Loucy (cell line): ENCODE data around the gene POLD1.
"Not testable (repeated sequence)": the region's sequence is repeated elsewhere in the genome, so short reads cannot be mapped to it uniquely, and the experiment has no call there.

ENCODE experiments used
- H2AFZ ChIP-seq: fragments of 200-600 bp; sonication (generic); 2 replicates; pipeline ENCODE4 v1.6.0; 2016; ENCODE audit warnings: antibody characterized with exemption, mild to moderate bottlenecking, low read length, moderate library complexity
- H3F3A ChIP-seq: fragments of 200-600 bp; 2 replicates; pipeline ENCODE4 v1.6.0; 2016; ENCODE audit warnings: antibody characterized with exemption, low read depth, mild to moderate bottlenecking
- H3K27me3 ChIP-seq: fragments of 200-600 bp; sonication (generic); 2 replicates; pipeline ENCODE4 v1.6.1; 2014; ENCODE audit warnings: low read length, mild to moderate bottlenecking; ENCODE audit not compliant: insufficient read depth, poor library complexity, severe bottlenecking
- H3K36me3 ChIP-seq: fragments of 200-600 bp; sonication (generic); 2 replicates; pipeline ENCODE4 v1.6.1; 2016; ENCODE audit warnings: low read length; ENCODE audit not compliant: insufficient read depth
- H3K4me1 ChIP-seq: fragments of 200-600 bp; sonication (generic); 2 replicates; pipeline ENCODE4 v1.5.1; 2014; ENCODE audit warnings: low read length, mild to moderate bottlenecking; ENCODE audit not compliant: insufficient read depth, poor library complexity, severe bottlenecking
- H3K4me2 ChIP-seq: fragments of 200-600 bp; sonication (generic); 2 replicates; pipeline ENCODE4 v1.6.0; 2014; ENCODE audit warnings: antibody characterized with exemption, low read length, low read depth, mild to moderate bottlenecking; ENCODE audit not compliant: poor library complexity, severe bottlenecking
- H3K4me3 ChIP-seq: fragments of 200-600 bp; sonication (generic); 2 replicates; pipeline ENCODE4 v1.5.1; 2014; ENCODE audit warnings: low read length, mild to moderate bottlenecking, mixed read lengths; ENCODE audit not compliant: poor library complexity, severe bottlenecking
- H3K79me2 ChIP-seq: fragments of 200-600 bp; sonication (generic); 2 replicates; pipeline ENCODE4 v1.6.1; 2014; ENCODE audit warnings: low read length; ENCODE audit not compliant: insufficient read depth
- H3K9ac ChIP-seq: fragments of 200-600 bp; sonication (generic); 2 replicates; pipeline ENCODE4 v1.6.0; 2014; ENCODE audit warnings: mild to moderate bottlenecking, low read depth, low read length, moderate library complexity; ENCODE audit not compliant: poor library complexity, severe bottlenecking
- H3K9me2 ChIP-seq: fragments of 200-600 bp; sonication (generic); replicated peaks from 2 replicates; pipeline ENCODE4 v1.6.1; 2016; ENCODE audit warnings: low read depth, low read length, mixed read lengths
- H3K9me3 ChIP-seq: fragments of 200-600 bp; sonication (generic); 2 replicates; pipeline ENCODE4 v1.6.1; 2014; ENCODE audit warnings: mild to moderate bottlenecking, antibody characterized with exemption, low read length, low read depth; ENCODE audit not compliant: insufficient read depth
- H4K20me1 ChIP-seq: fragments of 200-600 bp; sonication (generic); 2 replicates; pipeline ENCODE4 v1.6.0; 2014; ENCODE audit warnings: antibody characterized with exemption, low read length, mild to moderate bottlenecking; ENCODE audit not compliant: insufficient read depth, poor library complexity, severe bottlenecking
- CTCF ChIP-seq: fragments of 200-600 bp; sonication (generic); conservative IDR thresholded peaks from 2 replicates; pipeline ENCODE4 v1.5.1; 2014; ENCODE audit warnings: mild to moderate bottlenecking, antibody characterized with exemption, low read length
- EZH2phosphoT487 ChIP-seq: fragments of 200-600 bp; IDR thresholded peaks from 2 replicates; pipeline ENCODE4 v1.6.1; 2018; ENCODE audit warnings: antibody characterized with exemption, mild to moderate bottlenecking, moderate library complexity, borderline replicate concordance

POLD1 gene

GRCh38 chr19:50340331-50340730 lies 43.8 kb upstream of the POLD1 start:
- no peak overlapping the region for H2AFZ ChIP-seq
- H3F3A ChIP-seq = no peaks in the 10 kb centered on the region
- no peaks in the 10 kb centered on the region for H3K36me3 ChIP-seq
- no peaks in the 10 kb centered on the region for H3K9me2 ChIP-seq
- H3K4me3 ChIP-seq = no peak overlapping the region
- no peak overlapping the region for H3K4me2 ChIP-seq
- TF ChIP-seq EZH2phosphoT487 (no peak), CTCF (no peak)
- H3K79me2 ChIP-seq = no peaks in the 10 kb centered on the region
- no peaks in the 10 kb centered on the region for H3K4me1 ChIP-seq
- no peaks in the 10 kb centered on the region for H3K27me3 ChIP-seq
- H4K20me1 ChIP-seq = no peaks in the 10 kb centered on the region
- no peak overlapping the region for H3K9ac ChIP-seq
- no peaks in the 10 kb centered on the region; the same call in 1 of the 2 replicates for H3K9me3 ChIP-seq

- Histone ChIP-seq H3K36me3 (no peaks in the 10 kb centered on the region), H3K4me3 (no peak overlapping the region), H3K9me3 (no peaks in the 10 kb centered on the region; the same call in 1 of the 2 replicates), H4K20me1 (no peaks in the 10 kb centered on the region), H3K9ac (no peak overlapping the region), H3K9me2 (no peaks in the 10 kb centered on the region), H3K27me3 (no peaks in the 10 kb centered on the region), H3F3A (no peaks in the 10 kb centered on the region), H3K79me2 (no peaks in the 10 kb centered on the region), H3K4me2 (no peak overlapping the region), H2AFZ (no peak overlapping the region), H3K4me1 (no peaks in the 10 kb centered on the region)
- TF ChIP-seq CTCF (no peak), EZH2phosphoT487 (no peak)
Observed at GRCh38 chr19:50341091-50341564, 43.0 kb upstream of the POLD1 start.

- no peak overlapping the region for H3K4me2 ChIP-seq
- H3K4me1 ChIP-seq = no peaks in the 10 kb centered on the region
- no peaks in the 10 kb centered on the region for H3K36me3 ChIP-seq
- H3K27me3 ChIP-seq = no peaks in the 10 kb centered on the region
- no peaks in the 10 kb centered on the region; the same call in 1 of the 2 replicates for H3K9me3 ChIP-seq
- H2AFZ ChIP-seq = no peak overlapping the region
- no peak overlapping the region for H3K9ac ChIP-seq
- no peaks in the 10 kb centered on the region for H4K20me1 ChIP-seq
- H3K4me3 ChIP-seq = no peak overlapping the region
- H3K9me2 ChIP-seq = no peaks in the 10 kb centered on the region
- no peak for TF ChIP-seq CTCF
- H3K79me2 ChIP-seq = no peaks in the 10 kb centered on the region
- no peaks in the 10 kb centered on the region for H3F3A ChIP-seq
Observed at GRCh38 chr19:50344661-50345318, 39.4 kb upstream of the POLD1 start.

DNA sequence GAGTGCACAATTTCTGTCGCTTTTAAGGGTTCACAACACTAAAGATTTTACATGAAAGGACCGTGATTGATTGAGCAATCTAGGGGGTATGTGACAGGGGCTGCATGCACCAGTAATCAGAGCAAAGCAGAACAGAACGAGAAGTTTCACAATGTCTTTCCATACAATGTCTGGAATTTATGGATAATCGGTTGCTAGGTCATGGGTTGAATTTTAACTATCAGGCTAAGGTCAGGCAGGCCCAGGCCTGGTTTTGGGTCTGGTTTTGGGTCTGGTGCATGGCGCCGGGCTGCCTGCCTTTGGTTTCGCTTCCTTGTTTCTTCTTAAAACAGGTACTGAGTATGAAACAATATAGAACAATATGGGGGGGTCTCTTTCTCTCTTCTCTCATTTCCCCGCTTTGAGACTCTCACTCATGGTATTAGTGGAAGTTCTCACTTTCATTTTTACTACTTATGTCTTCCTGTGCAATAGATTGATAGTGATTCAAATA lies 37.0 kb upstream of the POLD1 start:
- H3K4me1 ChIP-seq, H3K4me3 ChIP-seq, H3K4me2 ChIP-seq, H3K36me3 ChIP-seq, H2AFZ ChIP-seq, H3K79me2 ChIP-seq, H3K27me3 ChIP-seq, H3K9ac ChIP-seq, H3K9me2 ChIP-seq, H3F3A ChIP-seq, H4K20me1 ChIP-seq, H3K9me3 ChIP-seq: not testable (repeated sequence)
